Nephron (organoid): ENCODE results near the gene OR7C2.

Experiments used
- H3K27ac Mint-ChIP-seq, 3 experiments: 2 replicates each; pipeline ENCODE4 v1.8.0; 2020; ENCODE audit warnings: mixed read lengths in 3 of 3, mild to moderate bottlenecking in 2 of 3, moderate library complexity in 1 of 3
- H3K27me3 Mint-ChIP-seq: 2 replicates; pipeline ENCODE4 v1.8.0; 2021; ENCODE audit warnings: low read depth, mild to moderate bottlenecking, moderate library complexity, mixed read lengths
- H3K36me3 Mint-ChIP-seq: 2 replicates; pipeline ENCODE4 v1.8.0; 2020; ENCODE audit warnings: low read depth, mixed read lengths
- H3K4me1 Mint-ChIP-seq: 2 replicates; pipeline ENCODE4 v1.8.0; 2020; ENCODE audit warnings: mixed read lengths
- H3K4me3 Mint-ChIP-seq, 3 experiments: 2 replicates each; pipeline ENCODE4 v1.8.0; 2020; ENCODE audit warnings: mild to moderate bottlenecking in 3 of 3, mixed read lengths in 3 of 3, moderate library complexity in 2 of 3
- H3K9me3 Mint-ChIP-seq: 2 replicates; pipeline ENCODE4 v1.8.0; 2020; ENCODE audit warnings: mixed read lengths
- CTCF ChIP-seq, 3 experiments: fragments of 200-600 bp; sonication (generic); IDR thresholded peaks; one replicate each; pipeline ENCODE4 v1.5.0; 2021; ENCODE audit warnings: antibody characterized with exemption in 3 of 3; ENCODE audit not compliant: unreplicated experiment in 3 of 3

The OR7C2 gene

GRCh38 chr19:14941189-14941588, at the start of gene OR7C2:
TSS of gene OR7C2 (plus strand) at chr19:14941489. CDS start at chr19:14941489, 0 bp downstream.
- H3K36me3 Mint-ChIP-seq: no peaks in the 10 kb centered on the region
- no peak within 1 kb of the TSS for H3K4me3 Mint-ChIP-seq
- H3K9me3 Mint-ChIP-seq: peaks cover 9% of the 10 kb centered on the region
- no peaks in the 10 kb centered on the region for H3K4me1 Mint-ChIP-seq
- H3K27ac Mint-ChIP-seq: no peak within 1 kb of the TSS
- no peak for TF ChIP-seq CTCF (IDR thresholded peaks at IDR 0.05; ENCODE audit: unreplicated experiment in 3 of 3)
- H3K27me3 Mint-ChIP-seq: peaks cover 18% of the 10 kb centered on the region

- H3K27ac Mint-ChIP-seq: no peak overlapping the region
These were observed 39.5 kb upstream of the OR7C2 start for GRCh38 chr19:14901675-14902260.

GRCh38 chr19:14906711-14907110, 34.6 kb upstream of the OR7C2 start:
- Mint-ChIP-seq H3K27me3 (peaks cover 45% of the 10 kb centered on the region), H3K4me3 (no peak overlapping the region), H3K9me3 (no peaks in the 10 kb centered on the region), H3K4me1 (no peaks in the 10 kb centered on the region), H3K27ac (no peak overlapping the region), H3K36me3 (no peaks in the 10 kb centered on the region)
- TF ChIP-seq CTCF (IDR thresholded peaks at IDR 0.05; ENCODE audit: unreplicated experiment in 3 of 3): no peak

More at GRCh38 chr19:14901675-14902260, 39.5 kb upstream of the OR7C2 start:
- Mint-ChIP-seq H3K9me3 (no peaks in the 10 kb centered on the region), H3K36me3 (no peaks in the 10 kb centered on the region), H3K27me3 (peaks cover 64% of the 10 kb centered on the region), H3K4me1 (no peaks in the 10 kb centered on the region), H3K4me3 (no peak overlapping the region)
- no peak for TF ChIP-seq CTCF (IDR thresholded peaks at IDR 0.05; ENCODE audit: unreplicated experiment in 3 of 3)

- no peak overlapping the region for H3K27ac Mint-ChIP-seq
- no peak overlapping the region for H3K4me3 Mint-ChIP-seq
- H3K4me1 Mint-ChIP-seq: no peaks in the 10 kb centered on the region
- H3K36me3 Mint-ChIP-seq: no peaks in the 10 kb centered on the region
- no peaks in the 10 kb centered on the region for H3K9me3 Mint-ChIP-seq
- TF ChIP-seq CTCF (IDR thresholded peaks at IDR 0.05; ENCODE audit: unreplicated experiment in 3 of 3): no peak
- peaks cover 43% of the 10 kb centered on the region for H3K27me3 Mint-ChIP-seq
These were observed 26.2 kb upstream of the OR7C2 start for GRCh38 chr19:14915116-14915515.

GRCh38 chr19:14916848-14917247, 24.4 kb upstream of the OR7C2 start:
- H3K36me3 Mint-ChIP-seq: no peaks in the 10 kb centered on the region
- no peaks in the 10 kb centered on the region for H3K4me1 Mint-ChIP-seq
- H3K4me3 Mint-ChIP-seq: no peak overlapping the region
- peaks cover 40% of the 10 kb centered on the region for H3K27me3 Mint-ChIP-seq
- TF ChIP-seq CTCF (IDR thresholded peaks at IDR 0.05; ENCODE audit: unreplicated experiment in 3 of 3): no peak
- no peak overlapping the region for H3K27ac Mint-ChIP-seq
- no peaks in the 10 kb centered on the region for H3K9me3 Mint-ChIP-seq

GRCh38 chr19:14933506-14933905, 7.8 kb upstream of the OR7C2 start:
- no peaks in the 10 kb centered on the region for H3K36me3 Mint-ChIP-seq
- no peak overlapping the region for H3K4me3 Mint-ChIP-seq
- H3K9me3 Mint-ChIP-seq: peaks cover 2% of the 10 kb centered on the region
- peaks cover 12% of the 10 kb centered on the region for H3K27me3 Mint-ChIP-seq
- TF ChIP-seq CTCF (IDR thresholded peaks at IDR 0.05; ENCODE audit: unreplicated experiment in 3 of 3): no peak
- H3K4me1 Mint-ChIP-seq: no peaks in the 10 kb centered on the region
- no peak overlapping the region for H3K27ac Mint-ChIP-seq
